Activated naive CD4-positive, alpha-beta T cell treated with anti-CD3 and anti-CD28 coated beads, Interleukin-2, amount 10 ng/mL, durations not matched to agents 5 hours and 36 hours (primary cell): ENCODE measurements around the gene ZNF732. TPM values are rescaled to one million over a fixed set of nuclear protein-coding genes. Genes with fewer than 3 reads are reported as not detected.

Experiments
- microRNA-seq: library from miRNA; unstranded; fragments of <30 nt; microRNA quantifications from one replicate; pipeline ENCODE4 v1.2.0, GENCODE V29; 2022; ENCODE audit warnings: borderline microRNAs expressed, borderline replicate concordance
- total RNA-seq, 2 experiments: library from RNA; stranded (reverse); gene quantifications; one replicate each; pipeline ENCODE4 v1.2.3, GENCODE V29; 2021

The ZNF732 gene
- total RNA-seq: not detected

GRCh38 chr4:304969-305680 is at the start of gene ZNF732:
TSS of gene ZNF732 (minus strand) at chr4:305474. CDS start at chr4:305310, 164 bp downstream.

GRCh38 chr4:337143-337931 is 32.1 kb upstream of the ZNF732 start, which contains the start of gene ZNF141:
TSS of gene ZNF141 (plus strand) at chr4:337814. CDS start at chr4:337984, 170 bp downstream.

Small RNA genes within 50 kb of the gene (microRNA-seq; reads per million reads assigned to microRNA genes)
- gene MIR571: not detected

Other genes starting within 250 kb of the ZNF732 start
- 10 to 100 TPM; 11.8 to 14.3 TPM for gene ZNF718, start 181.0 kb downstream of the ZNF732 start, total RNA-seq
- gene ZNF141, start 32.3 kb upstream of the ZNF732 start, total RNA-seq: 10 to 100 TPM; 29.9 to 32.3 TPM
- 10 to 100 TPM; 39.7 to 40.3 TPM for gene ZNF721, start 193.7 kb upstream of the ZNF732 start, total RNA-seq
- 10 to 100 TPM; 61.4 to 62.0 TPM for gene PIGG, start 193.7 kb upstream of the ZNF732 start, total RNA-seq